Anterior cingulate cortex (tissue), 58 donors: ENCODE measurements around the gene ZNF33A.
"Not testable (repeated sequence)": the region's sequence is repeated elsewhere in the genome, so short reads cannot be mapped to it uniquely, and the experiment has no call there.

Experiments
- DNase-seq, 58 donors: peaks; one replicate each; lab custom pipeline; 2025; lab: John Stamatoyannopoulos, UW

Gene ZNF33A

DNA sequence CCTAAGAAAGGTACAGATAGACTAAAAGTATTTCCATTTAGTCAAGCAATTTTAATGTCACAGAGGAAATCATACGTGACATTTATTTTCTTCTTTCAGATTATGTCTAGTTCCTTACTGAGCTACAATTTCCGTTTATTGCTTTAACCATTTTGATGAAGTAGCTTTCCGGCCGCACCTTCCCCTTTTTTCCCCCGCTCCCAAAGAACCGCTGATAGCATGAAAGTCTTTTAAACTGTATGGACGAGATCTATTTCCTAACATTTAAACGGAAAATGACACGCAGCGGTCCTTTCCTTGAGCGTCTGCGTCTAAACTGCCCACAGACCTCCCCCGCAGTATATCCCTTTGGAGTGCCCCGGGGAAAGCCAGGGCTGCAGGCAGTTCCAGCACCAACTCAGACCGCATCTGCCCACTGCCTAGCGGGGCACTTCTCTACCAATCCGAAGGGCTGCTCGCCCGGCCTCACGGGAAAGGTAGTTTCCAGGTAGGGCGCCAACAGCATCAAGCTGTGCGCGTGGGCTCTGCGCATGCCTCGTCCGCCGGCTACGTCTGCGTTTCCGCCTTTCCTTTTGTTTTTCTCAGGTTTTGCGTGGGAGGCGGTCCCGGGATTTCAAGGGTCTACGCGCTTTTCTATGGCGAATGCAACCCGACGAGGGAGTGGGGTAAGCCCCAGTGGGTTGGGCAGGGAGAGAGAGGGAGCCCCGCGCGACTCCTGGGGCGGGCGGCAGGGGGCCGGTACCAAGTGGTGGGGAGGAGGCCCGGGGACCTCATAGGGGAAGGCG, at the start of gene ZNF33A:
Gene ZNF33A, plus strand, starts transcription at position 557 of the 785 bp plus-strand sequence. CDS start 1,667 bp downstream, outside the sequence.
- peak; percentile 78 to 98 (median 92) for DNase-seq

DNA sequence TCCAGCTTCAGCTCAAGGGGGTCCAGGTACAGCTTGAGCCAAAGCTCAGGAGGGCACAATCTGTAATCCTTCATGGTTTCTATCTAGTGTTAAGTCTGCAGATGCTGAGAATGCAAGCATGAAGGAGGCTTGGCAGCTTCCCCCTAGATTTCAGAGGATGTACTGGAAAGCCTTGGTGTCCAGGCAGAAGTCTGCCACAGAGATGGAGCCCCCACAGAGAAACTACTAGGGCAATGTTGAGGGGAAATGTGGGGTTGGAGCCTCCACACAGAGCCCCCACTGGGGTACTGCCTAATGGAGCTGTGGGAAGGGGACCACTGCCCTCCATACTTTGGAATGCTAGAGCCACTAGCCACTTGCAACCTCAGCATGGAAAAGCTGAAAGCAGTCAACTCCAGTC, 45.5 kb upstream of the ZNF33A start:
- DNase-seq, result no peak

DNA sequence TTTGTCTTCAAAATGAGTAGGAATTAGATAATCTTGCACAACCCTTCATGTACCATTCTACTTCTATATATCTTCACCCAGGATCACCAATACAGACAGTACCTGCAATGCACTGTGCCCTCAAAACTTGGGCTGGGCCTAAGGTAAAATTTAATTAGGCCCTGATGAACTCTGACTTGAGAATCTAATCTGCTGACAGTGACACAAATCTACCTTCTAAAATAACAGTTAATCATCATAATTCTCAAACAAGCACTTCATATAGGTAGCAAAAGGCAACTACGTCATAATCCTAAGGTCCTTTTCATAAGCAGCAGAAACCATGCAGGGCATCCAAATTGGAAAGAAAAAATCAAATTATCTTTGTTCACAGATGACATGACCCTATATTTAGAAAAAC, 38.1 kb upstream of the ZNF33A start:
- no peak for DNase-seq

DNA sequence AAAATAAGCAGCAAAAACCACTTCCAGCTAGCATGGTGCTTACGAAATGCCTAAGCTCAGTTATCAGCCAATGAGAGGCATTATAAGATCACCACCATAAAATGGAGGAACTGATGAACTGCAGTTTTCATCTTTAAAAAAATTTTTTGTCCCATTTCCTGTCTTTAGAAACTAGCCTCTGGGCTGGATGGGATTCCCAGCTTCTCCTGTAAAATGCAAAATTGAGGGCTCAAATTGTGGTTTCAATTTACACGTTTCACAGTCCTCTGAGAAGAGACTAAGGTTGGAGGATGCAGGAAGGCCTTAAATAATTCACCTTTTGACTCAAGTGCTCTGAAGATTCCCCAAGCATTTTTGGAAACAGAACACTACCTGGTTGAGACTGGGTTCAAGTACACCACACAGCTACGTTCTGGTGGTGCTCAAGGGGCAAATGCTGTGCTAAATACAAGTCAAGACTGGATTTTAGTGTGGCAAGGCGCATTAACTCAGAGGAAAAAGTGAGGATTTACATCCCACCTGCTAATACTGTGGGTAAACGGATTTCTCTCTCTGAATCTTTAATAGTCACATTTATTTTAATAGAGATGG, 35.0 kb upstream of the ZNF33A start:
- DNase-seq, result peak in 8 of 58 donors; percentile 1 to 9 (median 6)

DNA sequence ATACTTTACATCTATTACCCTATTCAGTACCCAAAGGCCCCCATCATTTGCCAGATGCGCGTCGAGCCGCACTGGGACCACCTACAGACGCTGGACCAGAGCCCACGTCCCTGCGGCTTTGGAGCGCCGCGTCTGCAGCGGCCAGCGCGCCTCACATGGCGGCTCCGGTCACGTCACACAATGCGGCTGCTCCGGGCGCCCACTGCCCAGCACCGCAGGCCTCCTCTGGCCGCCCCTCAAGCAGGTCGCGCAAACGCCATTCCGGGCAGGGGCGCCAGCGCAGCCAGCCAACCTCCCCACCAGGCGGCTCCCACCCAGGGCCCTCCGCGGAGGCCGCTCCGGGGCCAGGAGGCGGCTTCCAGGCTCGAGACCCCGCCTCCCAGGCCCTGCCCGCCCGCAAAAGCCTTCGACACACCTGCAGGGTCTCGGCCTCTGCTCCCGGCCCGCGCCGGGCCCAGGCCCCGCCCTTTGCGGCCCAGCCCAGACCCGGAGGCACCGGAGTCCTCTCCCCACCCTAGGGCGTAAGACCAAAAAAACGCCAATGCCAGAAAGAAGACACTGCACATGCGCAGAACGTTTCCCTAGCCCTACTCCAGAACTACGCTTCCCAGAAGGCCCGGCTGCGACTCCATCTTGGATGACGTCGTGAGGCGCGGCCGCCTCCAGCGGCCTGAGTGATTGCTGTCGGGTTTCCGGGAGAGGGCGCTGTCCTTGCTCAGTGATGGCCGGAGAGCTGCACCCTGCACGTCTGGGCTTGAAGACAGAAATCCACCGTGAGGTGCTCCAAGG, 34.2 kb upstream of the ZNF33A start, which contains the start of gene ZNF25:
Gene ZNF25, minus strand, starts transcription at position 557 of the 789 bp plus-strand sequence. CDS start 4,925 bp downstream, outside the sequence.
- DNase-seq, result peak; percentile 84 to 99 (median 97)

DNA sequence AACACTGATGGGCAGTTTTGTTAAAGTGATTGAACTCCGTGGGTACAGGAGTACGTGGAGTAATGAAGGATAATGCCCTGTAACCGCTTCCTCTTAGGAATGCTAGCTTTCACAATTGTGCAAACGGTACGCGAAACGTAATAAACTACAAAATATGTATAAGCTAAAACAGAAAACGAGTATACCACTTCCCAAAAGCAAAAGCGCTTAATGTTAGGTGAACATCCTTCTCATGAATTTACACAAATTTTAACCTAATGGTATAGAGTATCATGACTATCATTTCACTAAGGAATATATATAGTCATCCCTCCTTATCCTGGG, 33.6 kb upstream of the ZNF33A start:
- no peak for DNase-seq

DNA sequence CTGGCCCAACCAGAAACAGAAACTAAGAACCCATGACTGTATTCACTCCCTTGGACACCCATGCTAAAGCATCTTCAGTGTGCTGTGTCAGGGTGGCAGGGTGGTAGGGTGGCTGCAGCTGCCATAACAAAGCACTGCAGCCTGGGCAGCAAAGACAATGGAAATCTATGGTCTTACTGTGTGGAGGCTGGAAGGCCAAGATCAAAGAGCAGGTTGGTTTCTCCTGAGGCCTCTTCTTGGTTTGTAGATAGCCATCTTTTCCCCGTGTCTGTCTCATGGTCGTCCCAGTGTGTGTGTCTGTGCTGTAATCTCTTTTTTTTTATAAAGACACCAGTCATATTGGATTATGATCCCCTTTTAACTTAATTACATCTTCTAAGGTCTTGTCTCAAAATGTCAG, 18.8 kb upstream of the ZNF33A start:
- no peak for DNase-seq

DNA sequence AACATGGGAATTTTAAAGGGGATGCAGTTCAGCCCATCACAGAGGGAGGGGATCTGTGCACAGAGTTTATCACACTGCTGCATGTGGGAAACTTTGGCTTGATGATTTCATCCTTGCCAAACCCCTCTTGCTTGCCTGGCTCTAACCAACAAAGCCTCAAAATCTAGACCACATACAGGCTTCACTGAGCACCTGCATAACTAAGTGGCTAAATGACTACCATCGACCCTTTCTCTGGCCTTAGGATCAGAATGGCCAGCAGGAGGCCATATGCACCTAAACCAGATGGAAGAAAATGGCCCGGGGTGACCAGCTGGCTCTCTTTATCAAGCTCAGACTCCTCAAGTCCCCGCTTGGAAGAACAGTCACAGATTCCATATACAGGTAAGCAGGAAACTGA, 18.4 kb upstream of the ZNF33A start:
- no peak for DNase-seq

DNA sequence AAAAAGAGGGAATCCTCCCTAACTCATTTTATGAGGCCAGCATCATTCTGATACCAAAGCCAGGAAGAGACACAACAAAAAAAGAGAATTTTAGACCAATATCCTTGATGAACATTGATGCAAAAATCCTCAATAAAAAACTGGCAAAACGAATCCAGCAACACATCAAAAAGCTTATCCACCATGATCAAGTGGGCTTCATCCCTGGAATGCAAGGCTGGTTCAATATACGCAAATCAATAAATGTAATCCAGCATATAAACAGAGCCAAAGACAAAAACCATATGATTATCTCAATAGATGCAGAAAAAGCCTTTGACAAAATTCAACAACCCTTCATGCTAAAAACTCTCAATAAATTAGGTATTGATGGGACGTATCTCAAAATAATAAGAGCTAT, 11.6 kb upstream of the ZNF33A start:
- not testable (repeated sequence) for DNase-seq

DNA sequence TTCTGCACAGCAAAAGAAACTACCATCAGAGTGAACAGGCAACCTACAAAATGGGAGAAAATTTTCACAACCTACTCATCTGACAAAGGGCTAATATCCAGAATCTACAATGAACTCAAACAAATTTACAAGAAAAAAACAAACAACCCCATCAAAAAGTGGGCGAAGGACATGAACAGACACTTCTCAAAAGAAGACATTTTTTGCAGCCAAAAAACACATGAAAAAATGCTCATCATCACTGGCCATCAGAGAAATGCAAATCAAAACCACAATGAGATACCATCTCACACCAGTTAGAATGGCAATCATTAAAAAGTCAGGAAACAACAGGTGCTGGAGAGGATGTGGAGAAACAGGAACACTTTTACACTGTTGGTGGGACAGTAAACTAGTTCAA, 10.0 kb upstream of the ZNF33A start:
- DNase-seq, result not testable (repeated sequence)

DNA sequence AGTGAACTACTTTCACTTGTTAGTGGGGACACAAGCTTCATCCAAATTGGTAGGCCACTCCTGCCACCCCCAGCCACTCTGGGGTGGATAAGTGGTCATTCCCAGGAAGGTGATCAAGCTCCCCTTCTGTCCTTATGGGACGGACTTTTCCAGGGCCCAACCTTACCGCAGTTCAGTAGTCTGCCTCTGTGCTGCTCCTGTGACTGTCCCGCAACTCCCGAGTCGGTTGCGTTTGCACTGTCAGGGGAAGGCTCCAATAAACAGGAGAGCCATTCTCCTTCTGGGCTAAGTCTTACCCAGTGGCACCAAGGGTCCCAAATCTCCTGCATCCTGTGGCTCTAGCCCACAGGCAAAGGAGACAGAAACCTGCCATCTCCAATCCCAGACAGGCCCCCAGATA, 7.4 kb upstream of the ZNF33A start:
- DNase-seq, result no peak

DNA sequence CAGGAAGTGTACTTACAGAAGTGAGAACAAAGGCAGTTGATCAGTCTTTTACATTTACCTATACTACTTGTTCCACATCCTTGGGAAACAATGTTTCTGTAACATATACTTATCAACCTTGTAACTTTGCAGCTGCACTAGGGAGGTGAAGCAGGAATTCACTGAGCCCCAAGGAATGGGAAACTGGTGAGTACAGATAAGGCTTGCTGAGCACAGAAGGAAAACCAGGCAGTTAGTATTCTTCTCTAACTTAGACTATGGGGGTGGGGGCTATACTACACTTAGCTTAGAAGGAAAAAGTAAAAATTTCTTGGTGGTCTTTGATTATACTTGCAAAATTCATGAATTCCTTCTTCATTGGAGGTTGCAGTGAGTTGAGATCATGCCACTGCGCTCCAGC, 6.9 kb upstream of the ZNF33A start:
- DNase-seq, result no peak

DNA sequence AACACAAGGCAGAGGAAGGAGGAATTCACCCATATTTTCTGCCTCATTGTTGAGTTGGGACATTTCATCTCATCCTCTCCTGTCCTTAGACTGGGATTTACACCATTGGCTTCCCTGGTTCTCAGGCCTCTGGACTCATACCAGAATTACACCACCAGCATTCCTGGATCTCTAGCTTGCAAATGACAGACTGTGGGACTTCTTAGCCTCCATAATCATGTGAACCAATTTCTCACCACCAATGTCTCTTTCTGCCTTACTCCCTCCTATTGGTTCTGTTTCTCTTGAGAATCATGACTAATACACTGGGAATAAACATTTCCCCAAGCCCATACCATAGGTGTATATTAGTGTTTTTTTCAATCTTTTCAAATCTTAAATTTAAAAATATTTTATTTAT, 2.9 kb upstream of the ZNF33A start:
- DNase-seq, result no peak

DNA sequence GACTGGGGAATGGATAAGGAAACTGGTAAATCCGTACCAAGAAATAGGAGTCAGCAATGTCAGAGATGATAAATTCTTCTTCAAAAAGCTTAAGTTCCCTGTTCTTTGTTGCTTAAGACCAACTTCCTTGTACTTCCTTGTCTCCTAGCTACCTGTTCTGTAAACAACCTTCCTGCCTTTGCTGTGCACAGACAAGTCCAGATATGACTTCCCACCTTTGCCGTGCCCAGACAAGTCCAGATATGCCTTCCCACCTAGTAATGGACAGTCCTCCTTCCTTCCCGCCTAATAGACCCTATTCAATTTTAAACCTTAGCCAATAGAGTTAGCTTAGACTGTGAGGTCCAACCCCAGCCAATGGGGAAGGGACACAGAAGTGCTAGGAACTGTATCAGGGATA, 2.5 kb upstream of the ZNF33A start:
- DNase-seq, result no peak

DNA sequence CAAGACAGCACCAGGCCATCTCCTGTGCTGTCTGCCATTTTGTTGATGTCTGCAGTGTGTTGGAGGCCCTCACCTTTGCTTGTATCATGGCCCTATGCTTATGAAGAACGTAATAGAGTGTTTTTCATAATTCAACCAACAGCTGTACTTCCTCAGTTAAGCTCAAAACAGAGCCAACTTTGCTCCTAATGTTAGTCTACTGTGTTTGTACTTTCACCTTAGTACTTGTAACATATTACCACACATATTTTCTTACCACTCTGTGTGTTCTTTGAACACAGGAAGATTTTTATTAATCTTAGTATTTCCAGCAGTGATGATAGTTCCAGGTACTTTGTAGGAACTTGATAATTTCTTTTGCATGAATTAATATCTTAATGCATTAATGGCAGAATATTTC, 5.9 kb downstream of the ZNF33A start:
- DNase-seq, result no peak

DNA sequence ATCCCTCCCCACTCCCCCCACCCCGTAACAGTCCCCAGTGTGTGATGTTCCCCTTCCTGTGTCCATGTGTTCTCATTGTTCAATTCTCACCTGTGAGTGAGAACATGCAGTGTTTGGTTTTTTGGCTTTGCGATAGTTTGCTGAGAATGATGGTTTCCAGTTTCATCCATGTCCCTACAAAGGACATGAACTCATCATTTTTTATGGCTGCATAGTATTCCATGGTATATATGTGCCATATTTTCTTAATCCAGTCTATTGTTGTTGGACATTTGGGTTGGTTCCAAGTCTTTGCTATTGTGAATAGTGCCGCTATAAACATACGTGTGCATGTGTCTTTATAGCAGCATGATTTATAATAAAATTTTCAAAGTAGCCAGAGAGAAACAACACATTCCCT, 8.6 kb downstream of the ZNF33A start:
- not testable (repeated sequence) for DNase-seq

DNA sequence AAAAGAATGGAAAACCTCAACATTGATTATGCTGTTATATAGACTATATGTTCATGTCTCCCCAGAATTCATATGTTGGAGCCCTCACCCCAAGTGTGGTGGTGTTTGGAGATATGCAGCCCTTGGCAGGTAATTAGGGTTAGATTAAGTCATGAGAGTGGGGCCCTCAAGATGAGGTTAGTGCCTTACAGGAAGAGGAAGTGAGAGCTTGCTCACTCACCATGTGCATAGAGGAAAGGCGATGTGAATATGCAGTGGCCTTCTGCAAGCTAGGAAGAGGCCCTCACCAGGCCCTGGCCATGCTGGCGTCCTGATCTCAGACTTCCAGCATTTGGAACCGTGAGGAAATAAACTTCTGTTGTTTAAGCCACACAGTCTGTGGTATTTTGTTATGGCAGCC, 14.8 kb downstream of the ZNF33A start:
- no peak for DNase-seq

DNA sequence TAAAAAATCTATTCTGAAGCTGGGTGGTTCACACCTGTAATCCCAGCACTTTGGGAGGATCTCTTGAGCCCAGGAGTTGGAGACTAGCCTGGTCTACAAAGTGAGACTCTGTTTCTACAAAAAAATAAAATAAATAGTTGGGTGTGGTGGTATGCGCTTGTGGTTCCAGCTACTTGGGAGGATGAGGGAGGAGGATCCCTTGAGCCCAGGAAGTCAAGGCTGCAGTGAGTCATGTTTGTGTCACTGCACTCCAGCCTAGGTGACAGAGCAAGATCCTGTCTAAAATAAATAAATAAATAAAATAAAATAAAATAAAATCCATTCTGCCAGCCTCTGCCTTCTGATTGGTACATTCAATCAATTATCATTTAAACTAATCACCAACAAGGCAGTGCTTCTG, 17.5 kb downstream of the ZNF33A start:
- no peak for DNase-seq

DNA sequence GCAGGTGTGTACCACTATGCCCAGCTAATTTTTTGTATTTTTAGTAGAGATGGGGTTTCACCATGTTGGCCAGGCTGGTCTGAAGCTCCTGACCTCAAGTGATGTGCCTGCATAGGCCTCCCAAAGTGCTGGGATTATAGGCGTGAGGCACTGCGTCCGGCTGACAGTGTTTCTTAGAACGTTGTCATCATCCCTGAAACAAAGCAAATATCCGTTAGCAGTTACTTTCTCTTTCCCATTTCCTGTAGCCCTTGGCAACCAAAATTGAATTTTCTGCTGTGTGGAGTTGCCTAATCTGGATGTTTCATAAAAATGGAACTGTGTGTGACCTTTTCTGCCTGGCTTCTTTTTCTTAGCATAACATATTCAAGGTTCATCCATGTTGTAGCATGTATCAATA, 22.4 kb downstream of the ZNF33A start:
- DNase-seq, result no peak

DNA sequence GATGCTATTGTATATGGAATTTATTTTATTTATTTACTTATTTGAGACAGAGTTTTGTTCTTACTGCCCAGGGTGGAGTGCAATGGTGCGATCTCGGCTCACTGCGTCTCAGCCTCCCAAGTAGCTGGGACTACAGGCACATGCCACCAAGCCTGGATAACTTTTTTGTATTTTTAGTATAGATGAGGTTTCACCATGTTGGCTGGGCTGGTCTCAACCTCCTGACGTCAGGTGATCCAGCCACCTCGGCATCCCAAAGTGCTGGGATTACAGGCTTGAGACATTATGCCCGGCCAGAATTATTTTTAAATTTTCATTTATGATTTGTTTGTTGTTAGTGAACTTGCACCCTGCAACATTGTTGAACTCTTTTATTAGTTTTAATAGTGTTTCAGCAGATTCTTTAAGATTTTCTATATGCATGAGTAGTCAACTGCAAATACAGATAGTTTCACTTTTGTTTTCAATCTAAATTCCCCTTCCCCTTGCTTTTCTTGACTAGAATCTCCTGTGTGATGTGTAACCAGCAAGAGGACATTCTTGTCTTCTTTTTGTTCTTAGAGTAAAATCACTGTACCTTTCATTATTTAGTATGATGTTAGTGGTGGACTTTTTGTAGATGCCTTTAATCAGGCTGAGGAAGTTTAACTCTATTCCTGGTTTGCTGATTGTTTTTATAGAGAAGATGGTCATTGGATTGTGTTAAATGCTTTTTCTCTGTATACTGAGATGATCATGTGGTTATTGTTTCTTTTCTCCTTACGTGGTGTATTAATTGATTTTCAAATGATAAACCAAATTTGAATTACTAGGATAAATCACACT, 27.8 kb downstream of the ZNF33A start:
- DNase-seq, result no peak

DNA sequence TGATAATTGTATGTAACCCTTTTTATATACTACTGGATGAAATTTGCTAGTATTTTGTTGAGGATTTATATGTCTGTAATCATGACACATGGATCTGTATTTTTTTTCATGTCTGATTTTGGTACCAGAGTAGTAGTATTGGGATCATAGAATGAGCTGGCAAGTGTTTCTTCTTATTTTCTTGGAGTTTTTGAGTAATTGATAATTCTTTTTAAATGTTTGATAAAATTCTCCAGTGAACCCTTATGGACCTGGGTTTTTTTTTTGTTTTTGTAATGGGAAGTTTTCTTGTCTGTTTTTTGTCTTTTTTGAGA, 28.4 kb downstream of the ZNF33A start:
- DNase-seq, result no peak
